Coronary artery (tissue), 2 donors: Measurements from ENCODE around the gene AUTS2.

Experiments
- DNase-seq: peaks from one replicate; pipeline ENCODE4 v3.0.0-alpha.2; 2017; ENCODE audit warnings: low spot score
- H3K27ac ChIP-seq, 2 donors: fragments of 200-600 bp; sonication (generic); one replicate each; pipeline ENCODE4 v1.5.1; 2016 to 2019
- H3K4me3 ChIP-seq: fragments of 200-600 bp; sonication (generic); 2 replicates; pipeline ENCODE4 v1.5.1; 2016; ENCODE audit warnings: mild to moderate bottlenecking, moderate library complexity
- CTCF ChIP-seq: fragments of 200-600 bp; sonication (generic); IDR thresholded peaks from one replicate; pipeline ENCODE4 v1.5.1; 2019; ENCODE audit warnings: antibody characterized with exemption

AUTS2 gene

GRCh38 chr7:70313687-70314086 lies 715.4 kb downstream of the AUTS2 start:
- no peak for DNase-seq
- no peak overlapping the region for H3K27ac ChIP-seq
- TF ChIP-seq CTCF: no peak
- H3K4me3 ChIP-seq: no peak overlapping the region

- TF ChIP-seq CTCF: no peak
- Histone ChIP-seq H3K27ac (no peak overlapping the region), H3K4me3 (no peak overlapping the region)
- no peak for DNase-seq
Measured at GRCh38 chr7:70314221-70314620, 715.9 kb downstream of the AUTS2 start.

- H3K4me3 ChIP-seq: no peak overlapping the region
- DNase-seq: no peak
- no peak overlapping the region for H3K27ac ChIP-seq
- no peak for TF ChIP-seq CTCF
Measured at GRCh38 chr7:70316745-70317144, 718.5 kb downstream of the AUTS2 start.

- DNase-seq: no peak
- TF ChIP-seq CTCF: no peak
- Histone ChIP-seq H3K27ac (peak overlapping the region in 1 of 2 donors; percentile 65), H3K4me3 (no peak overlapping the region)
Measured at GRCh38 chr7:70317356-70317755, 719.1 kb downstream of the AUTS2 start.

- no peak for TF ChIP-seq CTCF
- no peak for DNase-seq
- Histone ChIP-seq H3K4me3 (no peak overlapping the region), H3K27ac (no peak overlapping the region)
Measured at GRCh38 chr7:70318511-70318910, 720.2 kb downstream of the AUTS2 start.

GRCh38 chr7:70319057-70319456 lies 720.8 kb downstream of the AUTS2 start:
- TF ChIP-seq CTCF: no peak
- no peak overlapping the region for H3K27ac ChIP-seq
- H3K4me3 ChIP-seq: no peak overlapping the region
- no peak for DNase-seq

- H3K4me3 ChIP-seq: no peak overlapping the region
- no peak for TF ChIP-seq CTCF
- H3K27ac ChIP-seq: no peak overlapping the region
- DNase-seq: no peak
Measured at GRCh38 chr7:70321016-70321590, 722.8 kb downstream of the AUTS2 start.
